Measurements from ENCODE around the gene ALK.

DNA sequence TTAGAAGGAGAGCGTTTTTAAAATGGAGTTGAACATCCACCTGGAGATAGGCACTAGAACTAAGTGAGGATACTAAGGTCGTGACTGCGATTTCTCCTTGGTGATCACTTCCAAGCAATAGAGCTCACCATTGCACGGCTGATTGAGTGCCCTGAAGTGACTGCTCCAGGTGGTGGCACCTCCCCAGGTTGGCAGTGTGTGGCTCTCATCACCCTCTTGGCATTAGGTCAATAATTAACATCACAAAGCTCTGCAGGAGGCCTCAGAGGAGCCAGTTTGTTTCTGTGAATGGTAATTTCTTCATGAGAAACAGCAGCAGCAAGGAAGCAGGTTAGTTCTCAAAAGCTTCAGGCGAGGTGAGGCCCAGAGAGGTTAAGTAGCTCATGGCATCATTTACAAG lies 546.6 kb downstream of the ALK start:
- no peak for TF ChIP-seq EZH2 (IDR thresholded peaks at IDR 0.05)
- no peak for TF ChIP-seq POLR2AphosphoS5 (IDR thresholded peaks at IDR 0.05; ENCODE audit: borderline replicate concordance, low read depth, low read length)
- TF ChIP-seq FOXP2 (optimal IDR thresholded peaks at IDR 0.05; ENCODE audit: control extremely low read depth, extremely low read length, insufficient read depth): no peak
